Peyer's patch (tissue), 4 donors: ENCODE results near the gene C3orf70. TPM values are rescaled to one million over a fixed set of nuclear protein-coding genes. Genes with fewer than 3 reads are reported as not detected.

Experiments used
- DNase-seq, 3 donors: peaks; one replicate each; pipeline ENCODE4 v3.0.0-alpha.2; 2017 to 2019
- H3K27ac ChIP-seq, 4 donors: fragments of 200-600 bp; sonication (generic); one replicate each; pipeline ENCODE4 v1.5.1; 2016 to 2019
- H3K27me3 ChIP-seq, 2 donors: fragments of 200-600 bp; sonication (generic); one replicate each; pipeline ENCODE4 v1.5.1; 2019
- H3K36me3 ChIP-seq, 3 donors: fragments of 200-600 bp; sonication (generic); one replicate each; pipeline ENCODE4 v1.5.1; 2016 to 2019
- H3K4me1 ChIP-seq, 4 donors: fragments of 200-600 bp; sonication (generic); one replicate each; pipeline ENCODE4 v1.5.1; 2016 to 2019
- H3K4me3 ChIP-seq, 4 donors: fragments of 200-600 bp; sonication (generic); 1 replicate in 3 of 4; 2 replicates in 1 of 4; pipeline ENCODE4 v1.5.1; 2016 to 2019; ENCODE audit warnings: mild to moderate bottlenecking in 1 of 4
- H3K9me3 ChIP-seq, 4 donors: fragments of 200-600 bp; sonication (generic); one replicate each; pipeline ENCODE4 v1.5.1; 2016 to 2019; ENCODE audit warnings: mild to moderate bottlenecking in 1 of 4
- CTCF ChIP-seq, 6 experiments: fragments of 450-650 bp in 4 of 6; fragments of 200-600 bp in 2 of 6; sonication (generic) in 1 of 6; IDR thresholded peaks; one replicate each; pipeline ENCODE4 v1.5.1; 2017 to 2019; ENCODE audit warnings: antibody characterized with exemption in 6 of 6, mild to moderate bottlenecking in 3 of 6, moderate library complexity in 1 of 6
- POLR2A ChIP-seq, 2 donors: fragments of 450-650 bp; IDR thresholded peaks; one replicate each; pipeline ENCODE4 v1.5.1; 2017; ENCODE audit warnings: antibody characterized with exemption in 2 of 2, mild to moderate bottlenecking in 2 of 2, moderate library complexity in 2 of 2
- total RNA-seq, 4 donors: library from RNA; depleted of rRNA; stranded (reverse); fragments of >200 nt; gene quantifications; one replicate each; pipeline ENCODE4 v1.1.0, GENCODE V29; 2016

C3orf70 gene
- total RNA-seq, 4 donors from 2014 or later = 4.1 to 6.5 (median 5.5) TPM

- DNase-seq = no peak
- Histone ChIP-seq H3K9me3 (no peaks in the 10 kb centered on the region), H3K27me3 (no peaks in the 10 kb centered on the region), H3K4me1 (peaks cover 0 to 11% (median 0%) of the 10 kb centered on the region in 4 donors), H3K4me3 (no peak overlapping the region), H3K36me3 (peaks cover 0 to 28% (median 0%) of the 10 kb centered on the region in 3 donors), H3K27ac (peak overlapping the region in 3 of 4 donors; percentile 17 to 57 (median 38))
- TF ChIP-seq POLR2A (IDR thresholded peaks at IDR 0.05) = no peak
- no peak for TF ChIP-seq CTCF (IDR thresholded peaks at IDR 0.05)
These were observed 106.7 kb downstream of the C3orf70 start for GRCh38 chr3:185046164-185046515.

GRCh38 chr3:185042312-185043050, 110.4 kb downstream of the C3orf70 start:
- DNase-seq = no peak
- Histone ChIP-seq H3K4me3 (no peak overlapping the region), H3K9me3 (no peaks in the 10 kb centered on the region), H3K27me3 (no peaks in the 10 kb centered on the region), H3K36me3 (no peaks in the 10 kb centered on the region), H3K27ac (no peak overlapping the region), H3K4me1 (peaks cover 0 to 11% (median 0%) of the 10 kb centered on the region in 4 donors)
- no peak for TF ChIP-seq POLR2A (IDR thresholded peaks at IDR 0.05)
- TF ChIP-seq CTCF (IDR thresholded peaks at IDR 0.05) = no peak

- Histone ChIP-seq H3K36me3 (no peaks in the 10 kb centered on the region), H3K4me1 (peaks cover 0 to 8% (median 0%) of the 10 kb centered on the region in 4 donors), H3K4me3 (no peak overlapping the region), H3K27me3 (no peaks in the 10 kb centered on the region), H3K27ac (no peak overlapping the region), H3K9me3 (peaks cover 0 to 3% (median 0%) of the 10 kb centered on the region in 4 donors)
- TF ChIP-seq POLR2A (IDR thresholded peaks at IDR 0.05) (no peak), CTCF (IDR thresholded peaks at IDR 0.05) (no peak)
- no peak for DNase-seq
These were observed 111.3 kb downstream of the C3orf70 start for GRCh38 chr3:185041540-185041939.

- H3K9me3 ChIP-seq = peaks cover 0 to 7% (median 0%) of the 10 kb centered on the region in 4 donors
- DNase-seq = no peak
- H3K4me3 ChIP-seq = no peak overlapping the region
- no peaks in the 10 kb centered on the region for H3K36me3 ChIP-seq
- no peaks in the 10 kb centered on the region for H3K4me1 ChIP-seq
- H3K27ac ChIP-seq = no peak overlapping the region
- TF ChIP-seq POLR2A (IDR thresholded peaks at IDR 0.05) (no peak), CTCF (IDR thresholded peaks at IDR 0.05) (no peak)
- no peaks in the 10 kb centered on the region for H3K27me3 ChIP-seq
These were observed 112.4 kb downstream of the C3orf70 start for GRCh38 chr3:185040425-185040824.

- no peak overlapping the region for H3K4me3 ChIP-seq
- no peaks in the 10 kb centered on the region for H3K27me3 ChIP-seq
- H3K36me3 ChIP-seq = no peaks in the 10 kb centered on the region
- H3K27ac ChIP-seq = no peak overlapping the region
- TF ChIP-seq CTCF (IDR thresholded peaks at IDR 0.05) (no peak), POLR2A (IDR thresholded peaks at IDR 0.05) (no peak)
- peaks cover 0 to 7% (median 0%) of the 10 kb centered on the region in 4 donors for H3K9me3 ChIP-seq
- DNase-seq = no peak
- H3K4me1 ChIP-seq = no peaks in the 10 kb centered on the region
These were observed 115.1 kb downstream of the C3orf70 start for GRCh38 chr3:185037801-185038200.
